Coronary artery (tissue), 2 donors: ENCODE data around the gene ACER1.

Experiments
- DNase-seq: peaks from one replicate; pipeline ENCODE4 v3.0.0-alpha.2; 2017; ENCODE audit warnings: low spot score
- H3K27ac ChIP-seq, 2 donors: fragments of 200-600 bp; sonication (generic); one replicate each; pipeline ENCODE4 v1.5.1; 2016 to 2019
- H3K4me3 ChIP-seq: fragments of 200-600 bp; sonication (generic); 2 replicates; pipeline ENCODE4 v1.5.1; 2016; ENCODE audit warnings: mild to moderate bottlenecking, moderate library complexity
- CTCF ChIP-seq: fragments of 200-600 bp; sonication (generic); IDR thresholded peaks from one replicate; pipeline ENCODE4 v1.5.1; 2019; ENCODE audit warnings: antibody characterized with exemption

The ACER1 gene

GRCh38 chr19:6268382-6268771 is 65.0 kb downstream of the ACER1 start:
- no peak overlapping the region for H3K27ac ChIP-seq
- H3K4me3 ChIP-seq, result no peak overlapping the region
- TF ChIP-seq CTCF, result no peak
- no peak for DNase-seq

GRCh38 chr19:6267552-6268381 is 65.6 kb downstream of the ACER1 start:
- no peak for DNase-seq
- no peak for TF ChIP-seq CTCF
- no peak overlapping the region for H3K4me3 ChIP-seq
- no peak overlapping the region for H3K27ac ChIP-seq

- no peak for TF ChIP-seq CTCF
- H3K27ac ChIP-seq, result no peak overlapping the region
- no peak for DNase-seq
Measured at GRCh38 chr19:6264803-6265202, 68.6 kb downstream of the ACER1 start.

GRCh38 chr19:6263735-6264444 is 69.5 kb downstream of the ACER1 start:
- no peak for TF ChIP-seq CTCF
- no peak for DNase-seq
- H3K4me3 ChIP-seq, result no peak overlapping the region
- H3K27ac ChIP-seq, result no peak overlapping the region

More at GRCh38 chr19:6264803-6265202, 68.6 kb downstream of the ACER1 start:
- no peak overlapping the region for H3K4me3 ChIP-seq

- TF ChIP-seq CTCF, result no peak
- Histone ChIP-seq H3K27ac (no peak overlapping the region), H3K4me3 (no peak overlapping the region)
- no peak for DNase-seq
Measured at GRCh38 chr19:6263306-6263705, 70.1 kb downstream of the ACER1 start.

GRCh38 chr19:6262519-6262918 is 70.9 kb downstream of the ACER1 start:
- H3K4me3 ChIP-seq, result no peak overlapping the region
- H3K27ac ChIP-seq, result no peak overlapping the region
- DNase-seq, result no peak
- no peak for TF ChIP-seq CTCF

GRCh38 chr19:6261883-6262282 is 71.5 kb downstream of the ACER1 start:
- Histone ChIP-seq H3K27ac (no peak overlapping the region), H3K4me3 (no peak overlapping the region)
- DNase-seq, result no peak
- no peak for TF ChIP-seq CTCF
